Effector memory CD4-positive, alpha-beta T cell (primary cell): ENCODE results near the gene KRTAP10-11.
A peak's percentile ranks its signal among the peaks of the same experiment; 100 is the strongest.
"Not testable (repeated sequence)": the region's sequence is repeated elsewhere in the genome, so short reads cannot be mapped to it uniquely, and the experiment has no call there.

Experiments
- DNase-seq, 3 donors: peaks; one replicate each; pipeline ENCODE4 v3.0.0-alpha.2; 2020
- H3K27ac ChIP-seq: 2 replicates; pipeline ENCODE4 v1.7.0; 2013; ENCODE audit warnings: mild to moderate bottlenecking, low read length, moderate library complexity; ENCODE audit not compliant: insufficient read depth, poor library complexity, severe bottlenecking
- H3K27me3 ChIP-seq: replicated peaks from 2 replicates; pipeline ENCODE4 v1.7.0; 2013; ENCODE audit warnings: mild to moderate bottlenecking, low read length; ENCODE audit not compliant: insufficient read depth, control insufficient read depth, poor library complexity, severe bottlenecking
- H3K36me3 ChIP-seq: 2 replicates; pipeline ENCODE4 v1.7.0; 2013; ENCODE audit warnings: mild to moderate bottlenecking, low read length, moderate library complexity; ENCODE audit not compliant: control insufficient read depth, insufficient read depth
- H3K4me1 ChIP-seq: 2 replicates; pipeline ENCODE4 v1.7.0; 2013; ENCODE audit warnings: low read length, mild to moderate bottlenecking; ENCODE audit not compliant: control insufficient read depth, insufficient read depth, poor library complexity, severe bottlenecking
- H3K4me3 ChIP-seq: 2 replicates; pipeline ENCODE4 v1.7.0; 2013; ENCODE audit warnings: low read length, low read depth, mild to moderate bottlenecking; ENCODE audit not compliant: insufficient read depth, poor library complexity, severe bottlenecking
- H3K9me3 ChIP-seq: 2 replicates; pipeline ENCODE4 v1.7.0; 2013; ENCODE audit warnings: mild to moderate bottlenecking, low read length, moderate library complexity; ENCODE audit not compliant: control insufficient read depth

Gene KRTAP10-11

GRCh38 chr21:44650973-44651675 is 4.9 kb downstream of the KRTAP10-11 start:
- no peaks in the 10 kb centered on the region for H3K36me3 ChIP-seq
- H3K4me3 ChIP-seq = no peak overlapping the region
- DNase-seq = no peak
- peaks cover 17% of the 10 kb centered on the region for H3K4me1 ChIP-seq
- H3K9me3 ChIP-seq = no peaks in the 10 kb centered on the region
- H3K27me3 ChIP-seq = no peaks in the 10 kb centered on the region
- no peak overlapping the region for H3K27ac ChIP-seq

GRCh38 chr21:44653123-44653522 is 6.9 kb downstream of the KRTAP10-11 start:
- Histone ChIP-seq H3K9me3 (no peaks in the 10 kb centered on the region), H3K36me3 (no peaks in the 10 kb centered on the region), H3K4me1 (peaks cover 30% of the 10 kb centered on the region), H3K27me3 (no peaks in the 10 kb centered on the region), H3K4me3 (no peak overlapping the region), H3K27ac (no peak overlapping the region)
- DNase-seq = no peak

- H3K27me3 ChIP-seq = no peaks in the 10 kb centered on the region
- H3K27ac ChIP-seq = peak overlapping the region; percentile 31
- H3K4me1 ChIP-seq = peaks cover 37% of the 10 kb centered on the region
- no peak overlapping the region for H3K4me3 ChIP-seq
- no peaks in the 10 kb centered on the region for H3K9me3 ChIP-seq
- H3K36me3 ChIP-seq = no peaks in the 10 kb centered on the region
- peak; percentile 59 to 70 (median 62) for DNase-seq
These were observed 7.7 kb downstream of the KRTAP10-11 start for GRCh38 chr21:44653656-44654575.

DNA sequence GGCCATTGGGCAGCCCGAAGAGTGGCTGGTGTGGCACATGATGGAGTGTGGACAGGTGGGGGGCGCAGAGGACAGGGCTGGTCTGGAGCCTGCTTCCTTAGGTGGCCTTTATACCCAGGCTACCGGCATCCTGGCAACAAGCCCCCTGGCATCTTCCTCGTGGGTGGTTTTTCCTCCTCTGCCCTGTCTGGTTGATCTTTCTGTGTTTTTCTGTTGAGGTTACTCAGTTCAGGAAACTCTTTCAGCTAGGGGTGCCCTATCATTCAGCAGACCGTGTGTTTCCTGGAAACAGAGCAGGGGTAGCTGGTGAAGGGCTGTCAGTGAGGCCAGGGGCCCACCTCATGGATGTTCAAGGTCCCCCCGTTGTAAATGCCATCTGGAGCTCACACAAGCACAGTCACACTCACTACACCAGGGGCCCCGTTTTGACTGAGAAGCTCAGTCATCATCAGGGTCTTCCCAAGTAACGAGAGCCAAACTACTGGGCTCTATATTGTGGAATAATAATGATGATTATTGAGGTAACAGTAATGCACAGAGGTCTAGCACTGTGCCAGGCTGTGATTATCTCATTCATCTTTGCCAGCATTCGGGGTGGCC is 8.5 kb downstream of the KRTAP10-11 start, which contains the start of gene KRTAP12-4:
Gene KRTAP12-4, minus strand, starts transcription at position 84 of the 600 bp plus-strand sequence. Its CDS starts 45 bp downstream, at position 39.
- Histone ChIP-seq H3K36me3 (no peaks in the 10 kb centered on the region), H3K27ac (peak within 1 kb of the TSS; percentile 31), H3K4me1 (peaks cover 45% of the 10 kb centered on the region)

GRCh38 chr21:44656868-44657267 is 10.7 kb downstream of the KRTAP10-11 start:
- H3K27ac ChIP-seq = peak overlapping the region; percentile 63

More for the DNA sequence above, 8.5 kb downstream of the KRTAP10-11 start, which contains the start of gene KRTAP12-4:
- Histone ChIP-seq H3K9me3 (no peaks in the 10 kb centered on the region), H3K27me3 (no peaks in the 10 kb centered on the region), H3K4me3 (no peak within 1 kb of the TSS)
- no peak for DNase-seq

GRCh38 chr21:44657635-44658540 is 11.7 kb downstream of the KRTAP10-11 start, which contains the start of gene KRTAP12-3:
Gene KRTAP12-3, plus strand, starts transcription at chr21:44657932. Its CDS starts 48 bp downstream, at chr21:44657980.
- H3K36me3 ChIP-seq = no peaks in the 10 kb centered on the region
- peak; percentile 41 to 62 (median 43) for DNase-seq
- H3K27ac ChIP-seq = peak within 1 kb of the TSS; percentile 63
- H3K4me3 ChIP-seq = no peak within 1 kb of the TSS
- peaks cover 46% of the 10 kb centered on the region for H3K4me1 ChIP-seq
- no peaks in the 10 kb centered on the region for H3K9me3 ChIP-seq
- H3K27me3 ChIP-seq = no peaks in the 10 kb centered on the region

More at GRCh38 chr21:44656868-44657267, 10.7 kb downstream of the KRTAP10-11 start:
- H3K27me3 ChIP-seq = no peaks in the 10 kb centered on the region
- H3K4me3 ChIP-seq = no peak overlapping the region
- no peaks in the 10 kb centered on the region for H3K36me3 ChIP-seq
- no peak for DNase-seq
- peaks cover 46% of the 10 kb centered on the region for H3K4me1 ChIP-seq
- H3K9me3 ChIP-seq = no peaks in the 10 kb centered on the region

DNA sequence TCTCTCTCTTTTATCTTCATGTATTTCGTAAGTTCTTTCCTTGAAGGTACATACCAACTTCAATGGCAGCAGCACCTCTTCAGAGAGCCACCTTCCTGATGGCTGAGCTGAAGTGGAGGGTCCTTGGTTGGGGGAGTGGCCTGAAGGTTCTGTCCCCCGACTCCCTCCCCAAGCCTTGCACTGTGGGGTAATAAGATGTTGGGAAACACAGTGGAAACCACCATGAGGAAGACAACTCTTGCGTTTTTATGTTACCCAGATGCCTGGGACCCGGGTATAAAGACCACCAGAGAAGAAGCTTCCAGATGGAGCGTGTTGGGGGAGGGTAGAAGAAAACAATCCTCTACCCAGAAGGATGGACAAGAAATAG is 12.3 kb downstream of the KRTAP10-11 start:
- peaks cover 45% of the 10 kb centered on the region for H3K4me1 ChIP-seq
- H3K9me3 ChIP-seq = no peaks in the 10 kb centered on the region
- H3K4me3 ChIP-seq = no peak overlapping the region
- no peaks in the 10 kb centered on the region for H3K27me3 ChIP-seq
- no peaks in the 10 kb centered on the region for H3K36me3 ChIP-seq
- DNase-seq = no peak
- H3K27ac ChIP-seq = peak overlapping the region; percentile 63

DNA sequence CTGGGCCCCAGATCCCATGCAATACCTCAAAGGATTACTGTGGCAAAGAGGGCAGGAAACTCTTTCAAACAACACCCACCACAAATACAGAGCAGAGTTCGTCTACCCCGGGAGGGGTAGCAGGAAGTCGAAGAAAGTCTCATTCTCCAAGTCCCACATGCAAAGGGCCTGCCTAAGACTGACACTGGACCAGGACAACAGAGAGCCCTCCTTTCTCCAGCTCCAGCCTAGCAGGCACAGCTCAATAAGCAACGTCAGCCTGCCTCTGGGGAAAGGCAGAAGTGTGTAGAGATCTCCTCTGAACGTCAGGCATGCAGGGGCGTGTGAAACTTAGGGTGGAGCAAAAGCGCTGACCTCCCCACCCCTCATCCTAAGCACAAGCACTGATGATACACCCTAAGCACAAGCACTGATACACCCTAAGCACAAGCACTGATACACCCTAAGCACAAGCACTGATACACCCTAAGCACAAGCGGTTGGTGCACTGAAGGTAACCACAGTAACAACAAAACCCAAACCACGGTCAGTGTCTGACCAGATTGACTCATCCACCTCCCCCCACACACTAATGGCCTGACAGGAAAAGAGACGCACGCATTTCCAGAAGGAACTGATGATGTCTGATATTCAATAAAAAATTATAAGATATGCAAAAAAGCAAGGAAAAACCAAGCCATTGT is 12.8 kb downstream of the KRTAP10-11 start:
- Histone ChIP-seq H3K4me1 (peaks cover 40% of the 10 kb centered on the region), H3K4me3 (no peak overlapping the region), H3K9me3 (no peaks in the 10 kb centered on the region), H3K27ac (peak overlapping the region; percentile 63), H3K36me3 (no peaks in the 10 kb centered on the region), H3K27me3 (no peaks in the 10 kb centered on the region)
- DNase-seq = no peak

DNA sequence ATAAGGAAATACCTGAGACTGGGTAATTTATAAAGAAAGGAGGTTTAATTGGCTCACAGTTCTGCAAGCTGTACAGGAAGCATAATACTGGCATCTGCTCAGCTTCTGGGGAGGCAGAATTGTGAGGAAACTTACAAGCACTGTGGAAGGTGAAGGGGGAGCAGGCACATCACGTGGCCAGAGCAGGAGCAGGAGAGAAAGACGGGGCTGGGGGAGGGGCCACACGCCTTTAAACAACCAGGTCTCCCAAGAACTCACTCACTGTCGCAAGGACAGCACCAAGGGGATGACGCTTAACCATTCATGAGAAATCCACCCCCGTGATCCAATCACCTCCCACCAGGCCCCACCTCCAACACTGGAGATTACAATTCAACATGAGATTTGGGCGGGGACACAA is 15.4 kb downstream of the KRTAP10-11 start:
- not testable (repeated sequence) for DNase-seq, H3K4me3 ChIP-seq, H3K27me3 ChIP-seq, H3K36me3 ChIP-seq, H3K27ac ChIP-seq, H3K9me3 ChIP-seq
- H3K4me1 ChIP-seq = peaks cover 29% of the 10 kb centered on the region
